Stomach (tissue), 9 donors: Measurements from ENCODE around the gene TRIM63. TPM values are rescaled to one million over a fixed set of nuclear protein-coding genes. Genes with fewer than 3 reads are reported as not detected.

ENCODE experiments used
- DNase-seq, 2 donors: peaks; one replicate each; pipeline versions ENCODE4 v3.0.0 to v3.0.0-alpha.2; 2013 to 2019
- H3K27ac ChIP-seq, 5 donors: fragments of 200-600 bp in 4 of 5; sonication (generic) in 4 of 5; one replicate each; pipeline ENCODE4 v1.5.1; 2013 to 2019; ENCODE audit warnings: mild to moderate bottlenecking in 1 of 5, moderate library complexity in 1 of 5
- H3K27me3 ChIP-seq, 3 donors: fragments of 200-600 bp; sonication (generic); one replicate each; pipeline ENCODE4 v1.5.1; 2017 to 2019; ENCODE audit warnings: mixed run types in 1 of 3
- H3K36me3 ChIP-seq, 4 donors: fragments of 200-600 bp; sonication (generic); 1 replicate in 3 of 4; 2 replicates in 1 of 4; pipeline ENCODE4 v1.5.1; 2016 to 2019
- H3K4me1 ChIP-seq, 4 donors: fragments of 200-600 bp; sonication (generic); one replicate each; pipeline ENCODE4 v1.5.1; 2016 to 2019
- H3K4me3 ChIP-seq, 4 donors: fragments of 200-600 bp; sonication (generic) in 3 of 4; one replicate each; pipeline ENCODE4 v1.5.1; 2016 to 2019; ENCODE audit warnings: mild to moderate bottlenecking in 1 of 4
- H3K9me3 ChIP-seq, 4 donors: fragments of 200-600 bp; sonication (generic); one replicate each; pipeline ENCODE4 v1.5.1; 2016 to 2019
- CTCF ChIP-seq, 7 experiments: fragments of 450-650 bp in 4 of 7; fragments of 200-600 bp in 3 of 7; sonication (generic) in 3 of 7; IDR thresholded peaks; one replicate each; pipeline ENCODE4 v1.5.1; 2016 to 2019; ENCODE audit warnings: antibody characterized with exemption in 7 of 7, control low read depth in 2 of 7, mild to moderate bottlenecking in 1 of 7
- EP300 ChIP-seq: sonication (generic); formaldehyde crosslinking; IDR thresholded peaks from one replicate; pipeline ENCODE4 v1.6.1; 2017; ENCODE audit warnings: antibody characterized with exemption
- POLR2A ChIP-seq, 4 donors: fragments of 450-650 bp; IDR thresholded peaks; one replicate each; pipeline ENCODE4 v1.6.1; 2016; ENCODE audit warnings: antibody characterized with exemption in 4 of 4, control low read depth in 2 of 4, mild to moderate bottlenecking in 1 of 4, moderate library complexity in 1 of 4
- POLR2AphosphoS5 ChIP-seq, 3 donors: sonication (generic); formaldehyde crosslinking; IDR thresholded peaks; one replicate each; pipeline ENCODE4 v1.6.1; 2016; ENCODE audit warnings: antibody characterized with exemption in 3 of 3
- WGBS, 5 donors: extraction: QIAGEN DNeasy Blood & Tissue Kit in 3 of 5; methylation state at CpG; one replicate each; pipeline versions ENCODE4 v1.1.5 to v1.1.7; 2013 to 2018; 5-methylcytosine and 5-hydroxymethylcytosine counted together
- intact Hi-C: fragments of 100-400 bp; cut with DNase I; formaldehyde crosslinking; loops from one replicate; pipeline ENCODE4 v1.15.1; 2023; ENCODE audit warnings: low total_unique reads
- polyA plus RNA-seq, 3 donors: library from polyadenylated mRNA; stranded (reverse); fragments of 200-250 nt; gene quantifications; one replicate each; pipeline ENCODE4 v1.2.3, GENCODE V29; 2013
- total RNA-seq, 5 donors: library from RNA; depleted of rRNA; stranded (reverse); fragments of >200 nt; gene quantifications; one replicate each; pipeline versions ENCODE4 v1.1.0 to v1.2.3, GENCODE V29; 2014 to 2016
- donor health status: healthy with polysubstance abuse.
- donor health status: Bipolar disorder and iron deficiency.
- donor health status: healthy.

TRIM63 gene
- total and polyA plus RNA-seq, 8 donors: 0.37 to 6.0 (median 0.42) TPM; not detected in 4

- intact Hi-C loops: loop anchor here (10.0 kb wide), 1 partner anchor 113 kb away; no protein-coding TSS in a partner anchor
- DNase-seq: no peak
- Histone ChIP-seq H3K4me3 (no peak overlapping the region), H3K27me3 (peaks cover 0 to 20% (median 4%) of the 10 kb centered on the region in 3 donors), H3K4me1 (peaks cover 16 to 21% (median 18%) of the 10 kb centered on the region in 4 donors), H3K36me3 (no peaks in the 10 kb centered on the region), H3K9me3 (no peaks in the 10 kb centered on the region), H3K27ac (no peak overlapping the region)
- 65 to 85% (median 75%) methylated on average over 3 of the region's 3 CpGs for WGBS, 5 donors
- TF ChIP-seq POLR2AphosphoS5 (IDR thresholded peaks at IDR 0.05): no peak
- TF ChIP-seq POLR2A (IDR thresholded peaks at IDR 0.05): no peak
- no peak for TF ChIP-seq CTCF (IDR thresholded peaks at IDR 0.05)
- TF ChIP-seq EP300: no peak
Measured at GRCh38 chr1:26031611-26032220, 35.7 kb downstream of the TRIM63 start.

GRCh38 chr1:26031196-26031595, 36.2 kb downstream of the TRIM63 start:
- 78 to 85% (median 81%) methylated on average over 4 of the region's 4 CpGs for WGBS, 5 donors
- Histone ChIP-seq H3K27ac (no peak overlapping the region), H3K4me1 (peaks cover 12 to 16% (median 13%) of the 10 kb centered on the region in 4 donors), H3K4me3 (no peak overlapping the region), H3K36me3 (no peaks in the 10 kb centered on the region), H3K9me3 (no peaks in the 10 kb centered on the region), H3K27me3 (peaks cover 0 to 15% (median 4%) of the 10 kb centered on the region in 3 donors)
- intact Hi-C loops: loop anchor here (10.0 kb wide), 1 partner anchor 114 kb away; no protein-coding TSS in a partner anchor
- no peak for DNase-seq
- TF ChIP-seq CTCF (IDR thresholded peaks at IDR 0.05): no peak
- no peak for TF ChIP-seq POLR2A (IDR thresholded peaks at IDR 0.05)
- no peak for TF ChIP-seq EP300
- no peak for TF ChIP-seq POLR2AphosphoS5 (IDR thresholded peaks at IDR 0.05)

- Histone ChIP-seq H3K4me3 (no peak overlapping the region), H3K9me3 (no peaks in the 10 kb centered on the region), H3K27me3 (peaks cover 0 to 15% (median 4%) of the 10 kb centered on the region in 3 donors), H3K4me1 (peaks cover 5 to 6% (median 5%) of the 10 kb centered on the region in 4 donors), H3K36me3 (no peaks in the 10 kb centered on the region), H3K27ac (no peak overlapping the region)
- WGBS, 5 donors: 66 to 79% (median 74%) methylated on average over 7 of the region's 7 CpGs
- intact Hi-C loops: loop anchor here (10.0 kb wide), 1 partner anchor 115 kb away; no protein-coding TSS in a partner anchor
- TF ChIP-seq POLR2A (IDR thresholded peaks at IDR 0.05) (no peak), CTCF (IDR thresholded peaks at IDR 0.05) (no peak), EP300 (no peak), POLR2AphosphoS5 (IDR thresholded peaks at IDR 0.05) (no peak)
- DNase-seq: no peak
Measured at GRCh38 chr1:26029864-26030481, 37.5 kb downstream of the TRIM63 start.

GRCh38 chr1:26029054-26029863, 38.2 kb downstream of the TRIM63 start:
- TF ChIP-seq EP300 (no peak), POLR2A (IDR thresholded peaks at IDR 0.05) (no peak), POLR2AphosphoS5 (IDR thresholded peaks at IDR 0.05) (no peak), CTCF (IDR thresholded peaks at IDR 0.05) (no peak)
- Histone ChIP-seq H3K4me3 (no peak overlapping the region), H3K27me3 (peaks cover 0 to 9% (median 0%) of the 10 kb centered on the region in 3 donors), H3K27ac (no peak overlapping the region), H3K4me1 (peaks cover 0 to 4% (median 0%) of the 10 kb centered on the region in 4 donors), H3K9me3 (no peaks in the 10 kb centered on the region), H3K36me3 (no peaks in the 10 kb centered on the region)
- WGBS, 5 donors: 66 to 84% (median 69%) methylated on average over 8 to 15 of the region's 15 CpGs
- no peak for DNase-seq
- intact Hi-C loops: no loop called here
